ENCODE measurements around the gene F10.

DNA sequence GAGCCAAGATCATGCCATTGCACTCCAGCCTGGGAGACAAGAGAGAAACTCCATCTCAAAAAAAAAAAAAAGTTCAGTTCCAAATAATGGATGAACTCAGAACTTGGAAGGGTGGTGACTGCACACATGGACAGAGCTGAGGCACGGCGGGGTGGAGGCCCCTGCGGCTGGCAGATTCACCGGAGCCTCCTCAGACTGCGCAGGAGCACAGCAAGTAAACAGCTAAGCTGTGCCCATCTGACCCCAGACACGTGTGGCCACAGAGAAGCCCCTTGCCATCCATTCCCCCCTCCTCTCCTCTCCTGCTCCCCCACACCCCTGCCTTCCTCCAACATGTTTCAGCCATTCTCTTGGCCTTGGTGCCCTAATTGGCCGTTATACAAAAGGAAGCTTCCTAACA lies 20.3 kb downstream of the F10 start:
- TF ChIP-seq POLR2A (IDR thresholded peaks at IDR 0.05) (no peak), POLR2AphosphoS5 (IDR thresholded peaks at IDR 0.05) (no peak)
- TF ChIP-seq, protein P1, sequence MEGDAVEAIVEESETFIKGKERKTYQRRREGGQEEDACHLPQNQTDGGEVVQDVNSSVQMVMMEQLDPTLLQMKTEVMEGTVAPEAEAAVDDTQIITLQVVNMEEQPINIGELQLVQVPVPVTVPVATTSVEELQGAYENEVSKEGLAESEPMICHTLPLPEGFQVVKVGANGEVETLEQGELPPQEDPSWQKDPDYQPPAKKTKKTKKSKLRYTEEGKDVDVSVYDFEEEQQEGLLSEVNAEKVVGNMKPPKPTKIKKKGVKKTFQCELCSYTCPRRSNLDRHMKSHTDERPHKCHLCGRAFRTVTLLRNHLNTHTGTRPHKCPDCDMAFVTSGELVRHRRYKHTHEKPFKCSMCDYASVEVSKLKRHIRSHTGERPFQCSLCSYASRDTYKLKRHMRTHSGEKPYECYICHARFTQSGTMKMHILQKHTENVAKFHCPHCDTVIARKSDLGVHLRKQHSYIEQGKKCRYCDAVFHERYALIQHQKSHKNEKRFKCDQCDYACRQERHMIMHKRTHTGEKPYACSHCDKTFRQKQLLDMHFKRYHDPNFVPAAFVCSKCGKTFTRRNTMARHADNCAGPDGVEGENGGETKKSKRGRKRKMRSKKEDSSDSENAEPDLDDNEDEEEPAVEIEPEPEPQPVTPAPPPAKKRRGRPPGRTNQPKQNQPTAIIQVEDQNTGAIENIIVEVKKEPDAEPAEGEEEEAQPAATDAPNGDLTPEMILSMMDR (IDR thresholded peaks at IDR 0.05 in 8 of 11, conservative IDR thresholded peaks at IDR 0.05 in 3 of 11), result no peak
